HG03575 (cell line): Measurements from ENCODE around the gene ZNF649.
"Not testable (repeated sequence)": the region's sequence is repeated elsewhere in the genome, so short reads cannot be mapped to it uniquely, and the experiment has no call there.

Source experiments
- ATAC-seq: cut with Tn5 transposase; IDR thresholded peaks from one replicate; pipeline ENCODE4 v1.9.1; 2021; ENCODE audit not compliant: unreplicated experiment, insufficient number of reproducible peaks, low FRiP score; ENCODE audit errors: extremely low read depth

The ZNF649 gene

GRCh38 chr19:51904331-51905165 is at the start of gene ZNF649:
Gene ZNF649 (minus strand): TSS chr19:51905017. CDS start chr19:51900107, 4,910 bp downstream.
- ATAC-seq: no peak

- ATAC-seq: no peak
Observed at GRCh38 chr19:51948975-51949374, 44.2 kb upstream of the ZNF649 start.

GRCh38 chr19:51946602-51947001 is 41.8 kb upstream of the ZNF649 start:
- ATAC-seq: no peak

- ATAC-seq: no peak
Observed at GRCh38 chr19:51944798-51945552, 40.2 kb upstream of the ZNF649 start.

- no peak for ATAC-seq
Observed at GRCh38 chr19:51938936-51939335, 34.1 kb upstream of the ZNF649 start.

GRCh38 chr19:51931921-51932320 is 27.1 kb upstream of the ZNF649 start:
- ATAC-seq: no peak

- no peak for ATAC-seq
Observed at GRCh38 chr19:51927859-51928258, 23.0 kb upstream of the ZNF649 start.

GRCh38 chr19:51926784-51927741 is 22.2 kb upstream of the ZNF649 start, which contains the start of gene ZNF613:
Gene ZNF613 (plus strand): TSS chr19:51927472. CDS start chr19:51936221, 8,749 bp downstream.
- no peak for ATAC-seq

GRCh38 chr19:51926426-51926783 is 21.6 kb upstream of the ZNF649 start:
- ATAC-seq: no peak

- no peak for ATAC-seq
Observed at GRCh38 chr19:51921949-51922348, 17.1 kb upstream of the ZNF649 start.

GRCh38 chr19:51919606-51920005 is 14.8 kb upstream of the ZNF649 start:
- no peak for ATAC-seq

- ATAC-seq: no peak
Observed at GRCh38 chr19:51916167-51916566, 11.3 kb upstream of the ZNF649 start.

- ATAC-seq: no peak
Observed at GRCh38 chr19:51915324-51915867, 10.6 kb upstream of the ZNF649 start.

GRCh38 chr19:51907981-51908380 is 3.2 kb upstream of the ZNF649 start:
- ATAC-seq: not testable (repeated sequence)

GRCh38 chr19:51906108-51906507 is 1.3 kb upstream of the ZNF649 start:
- ATAC-seq: not testable (repeated sequence)

GRCh38 chr19:51905639-51906038 is 822 bp upstream of the ZNF649 start:
- ATAC-seq: not testable (repeated sequence)

- no peak for ATAC-seq
Observed at GRCh38 chr19:51905206-51905605, 389 bp upstream of the ZNF649 start.

GRCh38 chr19:51903192-51903591 is 1.6 kb downstream of the ZNF649 start:
- ATAC-seq: no peak

- no peak for ATAC-seq
Observed at GRCh38 chr19:51901860-51902259, 3.0 kb downstream of the ZNF649 start.
